ENCODE measurements around the gene CREG1. TPM values are rescaled to one million over a fixed set of nuclear protein-coding genes. Genes with fewer than 3 reads are reported as not detected.
A peak's percentile ranks its signal among the peaks of the same experiment; 100 is the strongest.

CREG1 gene
- total RNA-seq, 1 donor from 2014 or later = 80.8 TPM

GRCh38 chr1:167541610-167542009 lies 12.0 kb downstream of the CREG1 start:
- DNase-seq (ENCODE audit: low spot score) (no peak), ATAC-seq (peak; percentile 70)
- intact Hi-C loops (cut with DNase I) = no loop called here

GRCh38 chr1:167541003-167541402 lies 12.6 kb downstream of the CREG1 start:
- intact Hi-C loops (cut with DNase I) = no loop called here
- DNase-seq (ENCODE audit: low spot score) = no peak
- ATAC-seq = no peak

- intact Hi-C loops (cut with DNase I) = loop anchor here (10.0 kb wide), 1 partner anchor 474 kb away; no protein-coding TSS in a partner anchor
- no peak for ATAC-seq
- DNase-seq (ENCODE audit: low spot score) = no peak
Measured at GRCh38 chr1:167538657-167539056, 14.9 kb downstream of the CREG1 start.

- intact Hi-C loops (cut with DNase I) = loop anchor here (10.0 kb wide), 1 partner anchor 469 kb away; no protein-coding TSS in a partner anchor
- peak; percentile 88 for ATAC-seq
- DNase-seq (ENCODE audit: low spot score) = peak; percentile 78
Measured at GRCh38 chr1:167533851-167534300, 19.7 kb downstream of the CREG1 start.

- DNase-seq (ENCODE audit: low spot score) = no peak
Measured at GRCh38 chr1:167532964-167533824, 20.4 kb downstream of the CREG1 start.

GRCh38 chr1:167532375-167532774 lies 21.2 kb downstream of the CREG1 start:
- intact Hi-C loops (cut with DNase I) = loop anchor here (10.0 kb wide), 1 partner anchor 468 kb away; no protein-coding TSS in a partner anchor
- ATAC-seq = no peak
- no peak for DNase-seq (ENCODE audit: low spot score)

More at GRCh38 chr1:167532964-167533824, 20.4 kb downstream of the CREG1 start:
- intact Hi-C loops (cut with DNase I) = loop anchor here (10.0 kb wide), 1 partner anchor 468 kb away; no protein-coding TSS in a partner anchor
- peak; percentile 79 for ATAC-seq

- ATAC-seq (no peak), DNase-seq (ENCODE audit: low spot score) (no peak)
- intact Hi-C loops (cut with DNase I) = loop anchor here (10.0 kb wide), 1 partner anchor 465 kb away; no protein-coding TSS in a partner anchor
Measured at GRCh38 chr1:167529829-167530474, 23.6 kb downstream of the CREG1 start.

GRCh38 chr1:167528057-167528728 lies 25.4 kb downstream of the CREG1 start:
- DNase-seq (ENCODE audit: low spot score) = no peak
- intact Hi-C loops (cut with DNase I) = no loop called here
- ATAC-seq = no peak

- intact Hi-C loops (cut with DNase I) = no loop called here
- DNase-seq (ENCODE audit: low spot score) (peak; percentile 74), ATAC-seq (peak; percentile 82)
Measured at GRCh38 chr1:167526667-167527383, 26.7 kb downstream of the CREG1 start.

- DNase-seq (ENCODE audit: low spot score) (no peak), ATAC-seq (peak; percentile 86)
Measured at GRCh38 chr1:167524651-167525050, 28.9 kb downstream of the CREG1 start.

GRCh38 chr1:167522246-167522645 lies 31.3 kb downstream of the CREG1 start:
- no peak for DNase-seq (ENCODE audit: low spot score)
- intact Hi-C loops (cut with DNase I) = no loop called here
- no peak for ATAC-seq

More at GRCh38 chr1:167524651-167525050, 28.9 kb downstream of the CREG1 start:
- intact Hi-C loops (cut with DNase I) = no loop called here

GRCh38 chr1:167520711-167521206 lies 32.8 kb downstream of the CREG1 start:
- DNase-seq (ENCODE audit: low spot score) (no peak), ATAC-seq (no peak)
- intact Hi-C loops (cut with DNase I) = no loop called here

GRCh38 chr1:167518331-167518700 lies 35.2 kb downstream of the CREG1 start, which contains the start of gene CD247:
Gene CD247, minus strand, starts transcription at chr1:167518529. Its CDS starts 64 bp downstream, at chr1:167518465.
- ATAC-seq (no peak), DNase-seq (ENCODE audit: low spot score) (no peak)
- intact Hi-C loops (cut with DNase I) = no loop called here

GRCh38 chr1:167517535-167518330 lies 35.8 kb downstream of the CREG1 start:
- ATAC-seq = peak; percentile 36
- DNase-seq (ENCODE audit: low spot score) = no peak
- intact Hi-C loops (cut with DNase I) = no loop called here

GRCh38 chr1:167516404-167517388 lies 36.9 kb downstream of the CREG1 start:
- DNase-seq (ENCODE audit: low spot score) = no peak
- intact Hi-C loops (cut with DNase I) = no loop called here
- ATAC-seq = no peak

GRCh38 chr1:167515893-167516321 lies 37.7 kb downstream of the CREG1 start:
- intact Hi-C loops (cut with DNase I) = no loop called here
- DNase-seq (ENCODE audit: low spot score) = no peak
- ATAC-seq = no peak

Measured in sciatic nerve (tissue), 2 donors.